GM19328 (cell line): ENCODE measurements around the gene COL6A2.
"Not testable (repeated sequence)": the region's sequence is repeated elsewhere in the genome, so short reads cannot be mapped to it uniquely, and the experiment has no call there.

Source experiments
- ATAC-seq: cut with Tn5 transposase; IDR thresholded peaks from one replicate; pipeline ENCODE4 v1.9.1; 2021; ENCODE audit warnings: mild to moderate bottlenecking, moderate library complexity; ENCODE audit not compliant: unreplicated experiment

Gene COL6A2

GRCh38 chr21:46093668-46094400 lies 4.1 kb upstream of the COL6A2 start:
- ATAC-seq: no peak

- no peak for ATAC-seq
Measured at GRCh38 chr21:46094401-46095082, 3.4 kb upstream of the COL6A2 start.

- no peak for ATAC-seq
Measured at GRCh38 chr21:46095083-46095719, 2.7 kb upstream of the COL6A2 start.

- ATAC-seq: no peak
Measured at GRCh38 chr21:46095814-46096595, 1.9 kb upstream of the COL6A2 start.

- no peak for ATAC-seq
Measured at GRCh38 chr21:46096596-46097335, 1.1 kb upstream of the COL6A2 start.

- no peak for ATAC-seq
Measured at GRCh38 chr21:46098303-46099141, 610 bp downstream of the COL6A2 start.

- no peak for ATAC-seq
Measured at GRCh38 chr21:46099476-46099875, 1.6 kb downstream of the COL6A2 start.

- ATAC-seq: no peak
Measured at GRCh38 chr21:46100020-46100419, 2.1 kb downstream of the COL6A2 start.

GRCh38 chr21:46100426-46100825 lies 2.5 kb downstream of the COL6A2 start:
- no peak for ATAC-seq

GRCh38 chr21:46100906-46101305 lies 3.0 kb downstream of the COL6A2 start:
- no peak for ATAC-seq

- no peak for ATAC-seq
Measured at GRCh38 chr21:46104104-46104503, 6.2 kb downstream of the COL6A2 start.

GRCh38 chr21:46107376-46107775 lies 9.5 kb downstream of the COL6A2 start:
- ATAC-seq: not testable (repeated sequence)

- no peak for ATAC-seq
Measured at GRCh38 chr21:46108827-46109312, 11.0 kb downstream of the COL6A2 start.

- ATAC-seq: no peak
Measured at GRCh38 chr21:46109313-46110221, 11.7 kb downstream of the COL6A2 start.

GRCh38 chr21:46110499-46111192 lies 12.7 kb downstream of the COL6A2 start:
- ATAC-seq: no peak

GRCh38 chr21:46111193-46111571 lies 13.3 kb downstream of the COL6A2 start:
- no peak for ATAC-seq

- no peak for ATAC-seq
Measured at GRCh38 chr21:46111857-46112724, 14.2 kb downstream of the COL6A2 start.
